NCI-H2227 treated with DMSO at 0.1 percent for 48 hours (cell line): ENCODE measurements around the gene LITAFD.
A peak's percentile ranks its signal among the peaks of the same experiment; 100 is the strongest.
"Not testable (repeated sequence)": the region's sequence is repeated elsewhere in the genome, so short reads cannot be mapped to it uniquely, and the experiment has no call there.

Experiments
- DNase-seq: peaks from one replicate; lab custom pipeline; 2025; lab: John Stamatoyannopoulos, UW

LITAFD gene

GRCh38 chr16:8894736-8895334 lies 12.7 kb downstream of the LITAFD start:
- DNase-seq = no peak

GRCh38 chr16:8898660-8899318 lies 16.6 kb downstream of the LITAFD start:
- no peak for DNase-seq

- DNase-seq = no peak
Observed at GRCh38 chr16:8899709-8900317, 17.7 kb downstream of the LITAFD start.

- DNase-seq = no peak
Observed at GRCh38 chr16:8900343-8900742, 18.2 kb downstream of the LITAFD start.

GRCh38 chr16:8901320-8901861 lies 19.2 kb downstream of the LITAFD start:
- no peak for DNase-seq

- no peak for DNase-seq
Observed at GRCh38 chr16:8903004-8903403, 20.9 kb downstream of the LITAFD start.

GRCh38 chr16:8904018-8904430 lies 21.9 kb downstream of the LITAFD start:
- DNase-seq = no peak

GRCh38 chr16:8905168-8905762 lies 23.1 kb downstream of the LITAFD start:
- DNase-seq = peak; percentile 5

GRCh38 chr16:8905795-8906591 lies 23.8 kb downstream of the LITAFD start:
- DNase-seq = no peak

- no peak for DNase-seq
Observed at GRCh38 chr16:8907096-8907495, 24.9 kb downstream of the LITAFD start.

- DNase-seq = no peak
Observed at GRCh38 chr16:8908810-8909468, 26.8 kb downstream of the LITAFD start.

- DNase-seq = no peak
Observed at GRCh38 chr16:8910811-8911210, 28.7 kb downstream of the LITAFD start.

- no peak for DNase-seq
Observed at GRCh38 chr16:8912793-8913192, 30.6 kb downstream of the LITAFD start.

GRCh38 chr16:8914098-8914497 lies 31.9 kb downstream of the LITAFD start:
- no peak for DNase-seq

- DNase-seq = no peak
Observed at GRCh38 chr16:8915722-8916301, 33.7 kb downstream of the LITAFD start.

- DNase-seq = no peak
Observed at GRCh38 chr16:8916541-8917225, 34.5 kb downstream of the LITAFD start.

- not testable (repeated sequence) for DNase-seq
Observed at GRCh38 chr16:8917336-8917735, 35.2 kb downstream of the LITAFD start.

- DNase-seq = no peak
Observed at GRCh38 chr16:8919089-8919933, 37.2 kb downstream of the LITAFD start.

- peak; percentile 7 for DNase-seq
Observed at GRCh38 chr16:8919934-8920462, 37.8 kb downstream of the LITAFD start.
